ENCODE results near the gene ZP4.
"Not testable (repeated sequence)": the region's sequence is repeated elsewhere in the genome, so short reads cannot be mapped to it uniquely, and the experiment has no call there.

Gene ZP4

DNA sequence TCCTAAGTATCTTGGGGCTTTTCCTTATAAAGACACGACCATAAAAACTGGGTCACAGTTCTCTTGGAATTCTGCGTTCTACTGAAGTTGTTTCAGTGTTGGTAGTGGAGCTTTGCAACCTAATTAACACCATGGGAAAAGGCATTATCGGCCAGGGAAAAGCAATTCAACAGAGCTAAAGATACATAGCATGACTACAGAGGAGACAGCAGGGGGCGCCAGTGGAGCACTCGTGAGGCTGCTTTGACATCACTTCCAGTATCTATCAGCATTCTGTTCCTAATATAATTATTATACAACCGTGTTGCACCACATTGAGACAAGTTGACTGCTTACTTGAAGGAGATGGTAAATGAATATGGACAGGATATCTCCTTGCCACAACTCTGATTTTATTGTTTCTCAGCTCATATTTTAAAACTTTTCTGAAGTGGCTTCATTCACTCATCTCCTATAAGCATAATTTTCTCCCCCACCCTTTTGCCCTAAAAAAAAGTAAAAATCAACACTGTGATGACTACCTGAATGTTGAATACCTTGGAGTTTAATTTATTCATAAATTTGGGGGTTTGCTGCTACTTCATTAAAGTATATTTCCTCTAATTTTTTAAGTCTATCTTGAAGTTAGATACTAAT, 39.4 kb downstream of the ZP4 start:
- peak; percentile 48 for DNase-seq (ENCODE audit: low read depth)
- no peak overlapping the region for H3K4me3 ChIP-seq (ENCODE audit: low read depth, low read length)
- TF ChIP-seq, protein P1, sequence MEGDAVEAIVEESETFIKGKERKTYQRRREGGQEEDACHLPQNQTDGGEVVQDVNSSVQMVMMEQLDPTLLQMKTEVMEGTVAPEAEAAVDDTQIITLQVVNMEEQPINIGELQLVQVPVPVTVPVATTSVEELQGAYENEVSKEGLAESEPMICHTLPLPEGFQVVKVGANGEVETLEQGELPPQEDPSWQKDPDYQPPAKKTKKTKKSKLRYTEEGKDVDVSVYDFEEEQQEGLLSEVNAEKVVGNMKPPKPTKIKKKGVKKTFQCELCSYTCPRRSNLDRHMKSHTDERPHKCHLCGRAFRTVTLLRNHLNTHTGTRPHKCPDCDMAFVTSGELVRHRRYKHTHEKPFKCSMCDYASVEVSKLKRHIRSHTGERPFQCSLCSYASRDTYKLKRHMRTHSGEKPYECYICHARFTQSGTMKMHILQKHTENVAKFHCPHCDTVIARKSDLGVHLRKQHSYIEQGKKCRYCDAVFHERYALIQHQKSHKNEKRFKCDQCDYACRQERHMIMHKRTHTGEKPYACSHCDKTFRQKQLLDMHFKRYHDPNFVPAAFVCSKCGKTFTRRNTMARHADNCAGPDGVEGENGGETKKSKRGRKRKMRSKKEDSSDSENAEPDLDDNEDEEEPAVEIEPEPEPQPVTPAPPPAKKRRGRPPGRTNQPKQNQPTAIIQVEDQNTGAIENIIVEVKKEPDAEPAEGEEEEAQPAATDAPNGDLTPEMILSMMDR (conservative IDR thresholded peaks at IDR 0.05; ENCODE audit: low read depth, low read length), result peak; percentile 60

DNA sequence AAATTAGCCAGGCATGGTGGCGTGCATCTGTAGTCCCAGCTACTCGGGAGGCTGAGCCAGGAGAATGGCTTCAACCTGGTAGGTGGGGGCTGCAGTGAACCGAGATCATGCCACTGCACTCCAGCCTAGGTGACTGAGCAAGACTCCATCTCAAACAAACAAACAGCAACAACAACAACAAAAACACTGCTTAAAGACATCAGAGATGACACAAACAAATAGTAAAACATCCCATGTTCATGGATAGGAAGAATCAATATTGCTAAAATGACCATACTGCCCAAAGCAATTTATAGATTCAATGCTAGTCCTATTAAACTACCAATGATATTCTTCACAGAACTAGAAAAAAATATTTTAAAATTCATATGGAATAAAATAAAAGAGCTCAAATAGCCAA, 47.2 kb downstream of the ZP4 start:
- not testable (repeated sequence) for DNase-seq (ENCODE audit: low read depth); H3K4me3 ChIP-seq (ENCODE audit: low read depth, low read length)

DNA sequence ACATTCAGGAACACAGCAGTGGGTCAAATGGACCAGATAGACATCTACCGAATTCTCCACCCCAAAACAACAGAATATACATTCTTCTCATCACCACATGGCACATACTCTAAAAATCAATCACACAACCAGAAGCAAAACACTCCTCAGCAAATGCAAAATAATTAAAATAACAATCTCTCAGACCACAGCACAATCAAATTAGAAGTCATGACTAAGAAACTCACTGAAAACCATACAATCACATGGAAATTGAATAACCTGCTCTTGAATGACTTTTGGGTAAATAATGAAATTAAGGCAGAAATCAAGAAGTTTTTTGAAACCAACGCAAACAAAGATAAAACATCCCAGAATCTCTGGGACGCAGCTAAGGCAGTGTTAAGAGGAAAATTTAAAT, 49.2 kb downstream of the ZP4 start:
- TF ChIP-seq, protein P1 (conservative IDR thresholded peaks at IDR 0.05; ENCODE audit: low read depth, low read length), result no peak
- no peak overlapping the region for H3K4me3 ChIP-seq (ENCODE audit: low read depth, low read length)
- DNase-seq (ENCODE audit: low read depth), result no peak

DNA sequence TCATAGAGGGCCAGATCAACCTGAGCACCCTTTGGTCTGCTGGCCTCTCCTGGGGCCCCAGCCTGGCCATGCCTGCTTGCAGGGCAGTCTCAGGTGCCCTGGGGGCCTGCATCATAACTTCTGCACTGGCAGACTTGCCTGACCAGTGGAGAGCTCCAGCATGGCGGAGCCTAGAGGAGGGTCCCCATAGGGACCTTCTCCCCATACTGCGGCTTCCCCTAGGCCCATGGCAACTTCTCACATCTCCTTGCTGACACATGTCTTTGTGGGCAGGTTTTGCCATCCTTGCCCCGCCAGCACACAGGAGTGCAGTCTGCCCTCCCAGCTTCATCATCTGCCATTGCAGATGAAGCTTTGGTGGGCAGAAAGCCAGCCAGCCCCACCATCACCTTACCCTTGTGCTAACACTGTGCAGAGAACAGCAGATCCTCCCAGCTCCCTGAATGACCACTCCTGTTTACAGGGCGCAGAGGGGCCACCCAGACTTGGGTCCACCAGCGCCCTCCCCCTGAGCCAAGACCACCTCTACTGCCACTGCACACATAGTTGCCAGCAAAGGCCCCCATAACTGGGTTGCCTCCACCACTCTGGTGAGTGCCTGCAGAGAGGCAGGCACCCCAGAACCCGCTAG, 51.7 kb downstream of the ZP4 start:
- DNase-seq (ENCODE audit: low read depth), result no peak
- TF ChIP-seq, protein P1 (conservative IDR thresholded peaks at IDR 0.05; ENCODE audit: low read depth, low read length), result no peak
- no peak overlapping the region for H3K4me3 ChIP-seq (ENCODE audit: low read depth, low read length)

DNA sequence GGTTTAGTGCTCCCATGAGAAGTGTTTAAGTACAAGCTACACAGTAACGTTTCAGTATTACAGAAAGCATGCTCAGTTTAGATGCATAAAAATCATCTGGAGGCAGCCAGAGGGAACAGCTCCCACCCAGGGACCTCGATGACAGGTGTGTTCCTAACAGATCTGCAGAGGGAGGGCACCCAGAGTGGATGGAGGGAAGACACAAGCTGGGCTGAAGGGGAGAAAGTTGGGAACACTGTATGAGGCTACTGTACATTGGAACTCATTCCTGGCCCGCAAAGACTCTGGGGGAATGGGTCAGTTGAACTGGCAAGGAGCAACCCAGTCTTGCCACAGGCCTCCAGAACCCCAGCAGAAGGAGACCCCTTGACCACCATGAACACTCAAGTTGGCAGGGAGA, 52.4 kb downstream of the ZP4 start:
- H3K4me3 ChIP-seq (ENCODE audit: low read depth, low read length), result no peak overlapping the region
- TF ChIP-seq, protein P1 (conservative IDR thresholded peaks at IDR 0.05; ENCODE audit: low read depth, low read length), result no peak
- no peak for DNase-seq (ENCODE audit: low read depth)

DNA sequence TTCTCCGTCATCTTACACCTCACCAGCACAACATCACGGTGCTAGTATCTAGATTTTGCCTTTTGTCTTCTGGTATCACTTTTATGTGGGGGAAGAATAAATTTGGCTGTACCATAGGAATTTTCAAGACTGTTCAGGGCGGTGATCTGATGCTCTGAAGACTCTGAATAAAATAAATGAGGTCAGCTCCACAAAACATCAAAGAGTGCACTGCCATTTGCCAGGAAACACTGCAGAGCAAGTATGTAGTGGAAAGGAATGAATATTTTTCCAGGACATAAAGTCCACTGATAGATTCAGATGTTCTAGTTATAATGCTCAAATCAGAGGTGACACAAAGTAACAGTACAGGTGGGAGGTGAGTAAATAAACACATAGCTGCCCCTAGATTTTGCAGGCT, 56.3 kb downstream of the ZP4 start:
- no peak overlapping the region for H3K4me3 ChIP-seq (ENCODE audit: low read depth, low read length)
- TF ChIP-seq, protein P1 (conservative IDR thresholded peaks at IDR 0.05; ENCODE audit: low read depth, low read length), result no peak
- DNase-seq (ENCODE audit: low read depth), result no peak

DNA sequence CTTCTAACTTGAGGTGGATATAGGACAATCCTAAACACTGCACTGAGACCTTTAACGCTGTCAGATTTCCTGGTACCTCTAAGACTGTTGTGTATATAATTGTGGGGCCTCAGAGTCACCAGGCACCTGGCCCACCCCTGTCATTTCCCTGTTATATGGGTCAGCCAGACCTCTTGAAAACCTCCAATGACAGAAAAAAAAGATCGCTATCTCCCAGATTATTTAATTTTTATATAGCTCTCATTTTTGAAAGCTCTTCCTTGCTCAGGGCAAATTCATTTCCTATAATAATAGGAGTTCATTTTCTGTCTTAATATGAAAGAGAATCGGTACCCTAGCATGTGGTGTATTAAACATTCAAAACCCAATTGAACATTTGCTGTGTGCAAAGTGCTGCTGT, 56.7 kb downstream of the ZP4 start:
- DNase-seq (ENCODE audit: low read depth), result no peak
- H3K4me3 ChIP-seq (ENCODE audit: low read depth, low read length), result no peak overlapping the region
- TF ChIP-seq, protein P1 (conservative IDR thresholded peaks at IDR 0.05; ENCODE audit: low read depth, low read length), result no peak
